HG03558 (cell line): ENCODE measurements around the gene C2orf92.
"Not testable (repeated sequence)": the region's sequence is repeated elsewhere in the genome, so short reads cannot be mapped to it uniquely, and the experiment has no call there.

Experiments
- ATAC-seq: cut with Tn5 transposase; IDR thresholded peaks from one replicate; pipeline ENCODE4 v1.9.1; 2021; ENCODE audit warnings: moderate number of reproducible peaks; ENCODE audit not compliant: unreplicated experiment; ENCODE audit errors: extremely low read depth

The C2orf92 gene

DNA sequence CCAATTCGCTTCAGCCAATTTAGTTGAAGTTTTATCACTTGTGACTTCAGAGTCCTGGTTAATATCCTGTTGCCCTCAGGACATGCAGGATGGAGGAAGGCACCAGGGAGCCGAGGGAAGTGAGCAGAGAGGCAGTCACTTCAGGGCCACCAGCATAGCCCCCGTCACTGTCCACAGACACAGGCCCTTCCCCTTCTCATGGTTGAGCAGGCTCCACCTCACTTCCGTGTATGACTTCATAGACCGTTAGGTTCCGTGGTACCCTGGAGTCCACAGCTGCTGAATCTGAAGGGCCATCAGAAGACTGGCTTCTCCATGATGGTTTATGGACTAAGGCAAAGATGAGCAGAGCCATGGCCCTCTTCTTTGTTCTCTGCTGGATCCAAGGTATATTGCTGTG, at the start of gene C2orf92:
Gene C2orf92 (plus strand): TSS at position 266 of the 400 bp plus-strand sequence. CDS start 76 bp downstream, at position 342.
- ATAC-seq, result no peak

DNA sequence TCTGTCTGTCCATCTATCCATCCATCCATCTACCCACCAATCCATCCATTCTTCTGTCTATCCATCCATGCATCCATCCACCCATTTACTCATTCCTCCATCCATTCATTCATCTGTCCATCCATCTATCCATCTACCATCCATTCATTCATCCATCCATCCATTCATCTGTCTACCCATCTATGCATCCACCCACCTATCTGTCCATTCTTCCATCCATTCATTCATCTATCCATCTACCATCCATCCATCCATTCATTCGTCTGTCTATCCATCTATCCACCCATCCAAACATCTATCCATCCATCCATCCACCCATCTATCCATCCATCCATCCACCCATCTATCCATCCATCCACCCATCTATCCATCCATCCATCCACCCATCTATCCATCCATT, 49.0 kb upstream of the C2orf92 start:
- ATAC-seq, result not testable (repeated sequence)

DNA sequence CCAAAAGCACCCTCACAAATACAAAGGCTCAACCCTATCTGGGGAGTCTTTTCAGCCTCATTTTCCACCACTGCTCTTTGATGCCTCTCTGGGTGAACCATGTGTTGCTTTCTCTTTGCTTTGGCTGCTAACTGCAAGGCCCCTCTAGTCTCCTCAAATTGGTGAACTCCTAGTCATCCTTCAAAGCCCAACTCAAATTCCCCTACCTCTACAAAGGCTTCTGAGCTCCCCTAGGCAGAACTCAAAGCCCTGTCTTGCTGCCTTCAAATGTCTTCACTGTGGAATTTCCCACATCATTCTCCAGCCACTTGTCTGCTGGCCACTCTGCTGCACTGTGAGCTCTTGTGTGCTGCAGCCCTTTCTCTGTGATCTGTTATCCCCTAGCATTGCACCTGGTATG, 46.5 kb upstream of the C2orf92 start:
- ATAC-seq, result not testable (repeated sequence)

DNA sequence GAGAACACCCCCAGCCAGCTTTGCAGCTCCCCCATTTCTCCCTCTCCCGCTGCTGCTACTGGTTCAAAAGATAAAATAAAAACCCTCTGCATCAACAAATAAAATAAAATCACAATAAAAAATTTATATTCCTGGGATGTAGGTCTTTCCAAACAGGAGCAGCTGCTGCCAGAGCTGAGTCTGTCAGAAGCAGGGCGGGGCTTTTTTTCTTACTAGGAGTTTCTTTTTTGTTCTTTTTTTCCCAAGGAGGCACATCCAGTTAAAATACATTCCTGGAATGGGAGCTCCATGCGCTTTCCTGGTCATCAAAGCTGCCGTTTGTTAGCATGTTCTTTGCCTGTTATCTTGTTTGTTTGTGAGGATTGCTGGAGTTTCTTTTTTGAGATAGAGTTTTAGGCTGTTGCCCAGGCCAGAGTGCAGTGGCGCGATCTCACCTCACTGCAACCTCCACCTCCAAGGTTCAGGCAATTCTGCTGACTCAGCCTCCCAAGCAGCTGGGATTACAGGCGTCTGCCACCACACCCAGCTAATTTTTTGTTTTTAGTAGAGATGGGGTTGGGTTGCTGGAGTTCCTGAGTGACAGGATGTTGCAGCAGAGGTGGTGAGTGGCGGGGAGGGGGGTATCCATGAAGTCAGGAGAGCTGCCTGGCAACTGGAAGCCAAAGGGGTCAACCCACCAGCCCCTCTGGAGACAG, 44.0 kb upstream of the C2orf92 start:
- ATAC-seq, result not testable (repeated sequence)

DNA sequence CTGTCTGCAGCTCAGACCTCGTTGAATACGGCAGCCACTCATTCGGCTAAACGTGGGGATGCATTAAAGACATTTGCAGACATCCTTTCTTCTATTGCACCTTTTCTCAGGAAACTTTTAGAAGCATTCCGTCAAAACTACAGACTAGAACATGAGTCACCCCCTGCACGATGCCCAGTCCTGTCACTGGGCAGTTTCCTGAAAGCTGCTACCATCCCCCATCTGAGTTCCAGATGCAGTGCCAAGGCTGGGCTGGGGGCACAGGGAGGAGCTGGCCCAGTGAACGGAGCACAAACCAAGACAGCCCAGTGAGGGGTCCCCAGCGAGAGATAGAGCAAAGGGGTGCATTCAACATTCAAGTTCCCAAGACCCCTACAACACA, 43.5 kb upstream of the C2orf92 start:
- not testable (repeated sequence) for ATAC-seq

DNA sequence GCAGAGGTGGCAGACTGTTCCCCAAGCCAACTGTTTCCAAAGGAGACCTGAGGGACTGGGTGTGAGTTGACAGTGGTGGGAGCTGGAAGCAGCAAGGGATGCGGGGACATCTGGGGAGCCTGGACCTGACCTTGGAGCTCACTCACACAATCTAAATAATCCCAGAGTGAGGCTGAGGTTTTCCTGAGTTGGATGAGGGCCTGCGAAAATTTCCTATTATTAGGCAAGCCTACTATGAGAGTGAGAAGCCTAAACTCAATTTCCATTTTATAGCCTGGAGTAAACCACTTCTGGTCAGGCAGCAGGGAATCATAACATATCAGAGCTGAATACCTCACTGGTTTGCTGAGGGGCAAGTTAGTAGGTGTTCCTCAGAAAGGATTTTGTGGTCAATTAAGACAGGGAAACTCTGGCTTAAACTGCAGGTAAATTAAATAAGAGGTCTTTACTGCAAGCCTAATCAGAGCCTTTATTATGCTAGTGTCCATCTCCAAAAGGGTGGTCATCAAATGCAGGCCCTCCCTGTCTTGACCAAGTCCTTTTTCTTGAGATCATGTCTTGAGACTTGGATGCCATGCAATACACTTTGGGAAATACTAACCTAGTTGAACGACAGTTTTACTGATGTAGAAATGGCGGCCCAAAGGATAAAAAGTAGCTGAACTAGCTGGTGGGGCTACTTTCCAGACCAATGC, 25.3 kb upstream of the C2orf92 start:
- ATAC-seq, result no peak

DNA sequence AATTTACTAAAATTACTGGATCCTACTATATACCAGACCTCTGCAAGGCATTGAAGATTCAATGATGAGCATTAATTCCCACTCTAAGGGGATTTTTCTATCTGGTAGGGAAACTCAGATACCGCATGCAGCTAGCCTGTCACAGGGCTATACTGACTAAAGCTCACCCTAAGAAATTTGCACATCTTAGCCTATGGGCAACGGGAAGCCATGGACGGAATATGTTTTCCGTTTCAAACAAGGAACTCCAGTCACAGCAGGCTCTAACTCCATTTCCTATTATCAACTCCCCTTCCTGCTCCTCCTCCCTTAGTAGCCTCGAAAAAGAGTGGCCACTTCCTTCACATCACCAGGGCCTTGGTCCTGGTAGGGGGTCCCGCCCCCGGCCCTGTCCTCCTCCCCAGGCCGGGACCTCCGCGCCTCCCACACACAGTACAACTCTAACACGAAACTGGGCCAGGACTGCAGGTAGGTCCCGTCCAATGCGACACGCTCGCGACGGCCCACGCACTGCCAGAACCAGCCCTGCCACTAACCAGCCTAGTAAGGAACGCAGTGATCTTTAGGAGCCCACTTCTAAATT, 24.3 kb upstream of the C2orf92 start:
- ATAC-seq, result peak; percentile 9

DNA sequence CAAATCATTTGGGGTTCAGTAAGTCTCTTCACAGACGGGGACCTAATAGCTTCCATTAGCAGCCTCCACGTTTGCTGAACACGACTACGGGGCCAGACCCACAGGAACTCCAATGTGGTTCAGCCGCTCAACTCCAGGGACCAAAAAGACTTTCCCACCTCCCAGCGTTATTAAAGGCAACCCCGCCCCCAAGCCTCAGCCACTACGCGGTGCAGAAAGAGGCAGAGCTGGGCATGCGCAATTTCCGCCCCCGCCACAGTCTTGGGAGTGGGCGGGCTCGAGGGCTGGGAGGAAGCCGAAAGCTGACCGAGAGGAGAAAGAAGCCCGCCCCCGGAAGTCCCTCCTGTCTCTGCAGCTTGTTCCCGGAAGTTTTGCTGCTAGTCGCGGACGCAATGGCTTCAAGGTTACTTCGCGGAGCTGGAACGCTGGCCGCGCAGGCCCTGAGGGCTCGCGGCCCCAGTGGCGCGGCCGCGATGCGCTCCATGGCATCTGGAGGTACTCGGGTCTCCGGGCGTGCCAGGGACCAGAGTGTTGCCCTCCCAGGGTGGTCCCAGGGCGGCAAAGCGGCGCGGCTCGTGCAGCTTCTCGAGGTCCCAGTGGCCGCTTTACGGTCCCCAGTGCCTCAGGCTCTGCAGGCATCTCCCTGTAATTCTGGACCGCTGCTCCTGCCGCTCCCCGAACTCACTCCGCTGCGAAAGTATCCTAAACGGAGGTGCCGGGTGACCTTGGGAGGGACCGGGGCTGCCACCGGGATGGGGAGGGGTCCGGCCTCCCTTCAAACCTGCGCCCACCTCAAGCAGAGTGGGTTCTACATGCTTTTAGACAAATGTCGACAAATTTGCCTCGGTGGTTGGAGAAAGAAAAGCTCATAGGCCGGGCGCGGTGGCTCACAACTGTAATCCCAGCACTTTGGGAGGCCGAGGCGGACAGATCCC, 23.6 kb upstream of the C2orf92 start, which contains the start of gene COX5B:
Gene COX5B (plus strand): TSS at position 368 of the 935 bp plus-strand sequence. CDS start 25 bp downstream, at position 393.
- ATAC-seq, result peak; percentile 88

DNA sequence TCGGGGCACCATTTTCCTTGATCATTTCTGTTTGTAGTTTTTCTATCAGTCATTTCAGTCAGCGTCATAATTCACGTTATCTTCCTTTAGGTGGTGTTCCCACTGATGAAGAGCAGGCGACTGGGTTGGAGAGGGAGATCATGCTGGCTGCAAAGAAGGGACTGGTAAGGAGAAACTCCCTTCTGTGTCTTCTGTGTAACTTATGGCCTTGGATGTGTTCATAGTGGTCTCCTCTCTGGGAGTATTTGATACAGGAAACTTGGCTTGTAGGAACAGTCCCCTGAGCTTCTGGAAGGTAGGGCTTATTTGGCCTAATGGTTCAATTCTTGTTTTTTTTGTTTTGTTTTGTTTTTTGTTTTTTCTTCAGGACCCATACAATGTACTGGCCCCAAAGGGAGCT, 22.5 kb upstream of the C2orf92 start:
- ATAC-seq, result no peak

DNA sequence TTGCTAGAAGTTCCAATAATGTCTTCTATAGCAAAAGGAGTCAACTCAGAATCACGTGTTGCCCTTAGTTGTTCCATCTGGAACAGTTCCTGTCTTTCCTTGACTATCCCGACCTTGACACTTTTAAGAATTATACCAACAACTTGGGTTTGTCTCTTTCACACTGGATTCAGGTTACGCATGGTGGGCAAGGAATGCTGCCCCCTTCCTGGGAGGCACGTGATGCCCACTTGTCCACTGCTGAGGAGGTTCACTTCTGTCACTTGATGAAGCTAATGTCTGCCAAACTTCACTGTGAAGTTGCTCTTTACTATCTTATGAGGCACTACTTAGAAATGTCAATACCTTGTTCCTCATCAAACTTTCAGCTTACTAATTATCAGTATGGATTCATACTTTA, 18.4 kb upstream of the C2orf92 start:
- ATAC-seq, result no peak

DNA sequence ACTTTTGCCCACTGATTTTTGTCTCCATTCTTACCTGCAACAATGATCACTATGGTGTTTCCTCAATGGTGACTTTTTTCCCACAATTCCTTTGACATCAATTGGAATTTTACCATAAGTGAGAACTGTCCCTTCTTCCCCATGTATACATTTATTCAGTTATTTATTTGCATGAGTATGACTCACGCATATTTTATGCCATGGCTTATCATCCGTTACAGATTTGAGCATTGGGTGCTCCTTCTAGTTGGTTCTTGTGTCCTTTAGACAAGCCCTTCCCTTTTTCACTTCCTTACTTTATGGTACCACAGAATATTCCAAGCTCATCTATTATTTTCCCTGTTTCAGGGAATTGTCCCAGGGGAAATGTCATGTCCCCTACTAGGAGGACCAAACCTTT, 16.0 kb upstream of the C2orf92 start:
- ATAC-seq, result no peak

DNA sequence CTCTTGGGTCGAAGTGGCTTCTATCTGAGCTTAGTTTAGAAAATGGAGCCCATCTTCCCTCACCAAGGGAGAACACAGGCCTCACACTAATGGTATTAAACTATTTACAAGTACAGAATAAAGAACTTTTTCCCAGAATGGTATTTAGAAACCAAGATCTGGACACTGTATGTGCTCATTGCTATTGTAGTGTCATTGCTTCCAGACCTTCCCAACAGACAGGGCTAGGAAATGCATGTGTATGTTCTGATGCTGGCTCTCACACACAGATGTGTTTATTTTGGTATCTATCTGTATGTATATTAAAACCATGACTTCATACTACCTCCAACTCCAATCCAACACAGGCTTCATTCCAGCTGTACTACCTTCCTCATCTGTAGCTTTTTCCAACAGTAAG, 15.6 kb upstream of the C2orf92 start:
- no peak for ATAC-seq

DNA sequence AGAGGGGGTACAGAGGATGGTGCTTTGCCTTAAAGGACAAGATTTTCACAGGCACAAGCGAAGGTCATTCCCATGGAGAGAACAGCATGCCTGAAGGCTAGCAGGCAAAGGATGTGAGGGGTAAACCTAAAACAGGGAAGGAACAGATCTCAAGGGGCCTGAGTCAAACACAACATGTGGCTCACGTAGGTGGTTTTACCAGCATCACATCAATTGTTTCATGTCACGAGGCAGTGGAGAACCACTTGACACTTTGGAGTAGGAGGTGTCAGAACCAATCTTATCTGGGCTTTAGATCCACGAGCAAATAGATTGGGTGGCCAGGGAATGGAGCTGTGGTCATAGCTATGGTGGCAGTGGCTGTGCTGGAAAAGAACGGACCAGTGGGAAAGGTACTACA, 15.2 kb upstream of the C2orf92 start:
- no peak for ATAC-seq

DNA sequence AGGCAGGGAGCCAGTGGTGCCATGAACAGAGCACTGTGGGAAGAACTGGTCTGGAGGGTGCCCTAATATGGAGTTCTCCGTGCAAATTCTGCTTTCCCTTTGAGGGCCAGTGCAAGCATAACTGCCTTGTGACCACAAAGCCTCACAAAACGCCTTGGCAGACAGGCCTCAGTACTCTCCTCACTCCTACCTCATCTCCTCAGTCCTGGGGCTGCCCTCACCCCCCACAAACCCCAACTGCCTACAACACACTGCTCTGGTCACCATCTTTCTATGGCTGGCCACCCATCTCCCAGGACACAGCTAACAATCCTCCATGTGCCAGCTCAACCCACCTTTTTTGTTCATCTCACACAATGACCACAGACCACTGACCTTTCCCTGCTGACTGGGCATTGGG, 14.7 kb upstream of the C2orf92 start:
- no peak for ATAC-seq

DNA sequence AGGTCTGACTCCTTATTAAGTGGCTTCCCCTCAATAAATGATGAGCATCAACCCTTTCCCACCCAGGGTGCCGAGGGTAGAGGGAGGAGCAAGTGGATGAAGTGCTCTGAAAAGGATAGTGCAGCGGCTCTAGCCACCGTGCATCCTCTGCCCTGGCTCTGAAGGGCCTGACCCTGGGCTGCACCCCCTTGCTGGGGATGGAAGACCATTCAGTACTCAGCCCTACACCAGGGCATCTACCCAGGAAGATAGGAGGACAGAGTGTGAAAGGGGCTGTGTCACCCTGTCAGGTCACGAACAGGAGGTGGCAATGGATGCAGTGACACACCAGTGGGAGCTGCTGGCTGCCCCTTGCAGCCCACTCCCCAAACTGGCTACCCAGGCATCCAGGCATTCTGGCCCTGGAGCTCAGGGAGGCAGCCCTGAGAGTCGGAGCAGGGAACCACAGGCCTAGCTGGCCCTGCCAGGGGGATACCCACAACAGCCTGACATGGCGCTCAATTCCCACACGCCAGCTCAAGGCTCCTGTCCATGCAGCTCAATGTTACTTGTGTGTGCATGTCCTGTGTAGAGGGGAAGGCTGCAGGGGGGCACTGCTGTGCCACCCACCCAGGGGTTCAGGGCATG, 13.3 kb upstream of the C2orf92 start:
- ATAC-seq, result no peak

DNA sequence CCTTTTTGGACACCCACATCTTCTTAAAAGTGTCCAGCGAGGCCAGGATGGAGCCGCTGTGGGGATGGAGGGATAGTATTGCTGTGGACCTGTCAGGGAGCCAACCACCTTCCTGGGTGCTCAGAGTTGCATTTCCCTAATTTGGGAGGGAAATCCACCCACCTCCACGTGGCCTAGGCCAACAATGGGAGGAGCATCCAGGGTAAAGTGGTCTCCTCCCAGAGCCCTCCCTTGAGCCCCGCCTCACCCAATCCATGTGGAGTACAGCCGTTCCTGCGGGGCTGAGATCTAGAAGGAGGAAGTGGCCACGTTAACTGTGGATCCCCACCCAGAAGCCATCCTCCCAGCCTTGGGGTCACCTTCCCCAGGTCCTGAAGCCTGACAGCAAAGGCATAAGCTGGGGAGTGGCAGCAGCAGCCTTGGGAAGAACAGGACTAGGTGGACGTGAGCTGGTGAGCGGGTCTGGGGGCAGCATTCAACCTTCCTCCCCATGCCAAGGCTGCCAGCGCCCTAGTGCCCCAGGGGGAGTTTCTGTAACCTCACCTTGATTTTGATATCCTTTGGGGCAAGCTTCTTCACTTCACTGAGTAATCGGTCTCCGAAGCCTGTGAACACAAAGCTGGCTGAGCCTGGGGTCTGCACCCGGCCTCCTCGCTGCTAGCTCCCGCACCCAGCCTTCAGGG, 12.5 kb upstream of the C2orf92 start:
- ATAC-seq, result no peak

DNA sequence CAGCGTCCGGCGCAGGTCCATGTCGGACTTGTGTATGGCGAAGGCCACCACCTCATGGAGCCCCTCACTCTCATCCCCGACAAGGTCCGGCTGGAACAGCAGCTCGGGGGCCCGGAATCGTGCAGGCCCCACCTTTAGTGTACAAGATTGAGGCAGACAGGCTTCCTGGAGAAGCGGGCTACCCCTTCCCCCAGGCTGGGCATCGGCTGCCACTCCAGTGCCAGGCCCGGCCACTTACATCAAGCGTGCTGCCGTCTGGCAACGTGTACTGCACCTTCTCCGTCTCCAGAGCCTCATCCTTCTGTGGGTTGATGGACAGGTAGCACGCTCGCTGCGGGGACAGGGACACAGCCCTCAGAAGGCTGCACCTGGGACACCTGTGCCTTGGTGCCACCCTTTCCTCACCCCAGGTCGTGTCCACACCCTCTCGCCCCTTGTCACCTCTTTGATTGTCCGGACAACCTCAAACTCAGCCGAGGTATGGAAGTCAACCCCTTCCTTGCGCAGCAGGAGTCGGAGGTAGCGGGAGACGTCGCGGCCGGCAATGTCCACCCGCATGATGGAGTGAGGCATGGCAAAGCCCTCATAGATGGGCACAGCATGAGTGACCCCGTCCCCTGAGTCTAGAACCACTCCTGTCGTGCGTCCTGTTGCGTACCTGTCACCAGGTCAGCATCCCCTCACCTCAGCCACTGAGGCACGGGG, 11.4 kb upstream of the C2orf92 start:
- no peak for ATAC-seq

DNA sequence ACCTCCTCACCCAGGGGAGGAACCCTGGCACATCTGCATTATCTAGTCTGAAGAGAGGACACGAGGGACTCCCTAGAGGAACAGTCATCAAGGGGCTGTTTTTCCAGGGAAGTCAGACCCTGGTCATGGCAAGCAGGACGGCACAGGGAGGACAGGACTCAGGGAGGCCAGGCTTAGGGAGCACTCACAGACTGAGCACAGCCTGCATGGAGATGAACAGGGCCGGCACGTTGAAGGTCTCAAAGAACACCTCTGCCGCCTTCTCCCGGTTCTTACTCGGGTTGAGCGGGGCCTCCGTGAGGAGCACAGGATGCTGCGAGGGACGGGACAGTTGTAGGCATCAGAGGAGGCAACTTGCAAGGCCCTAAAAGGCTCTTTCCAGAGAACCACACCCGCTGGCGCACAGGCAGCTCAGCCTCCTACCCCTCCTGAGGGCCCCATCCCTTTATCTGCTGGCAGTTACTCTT, 10.8 kb upstream of the C2orf92 start:
- no peak for ATAC-seq
